Measurements from ENCODE around the gene PTOV1. TPM values are rescaled to one million over a fixed set of nuclear protein-coding genes. Genes with fewer than 3 reads are reported as not detected.

Gene PTOV1
- polyA plus RNA-seq, 6 donors from 2014 or later = 46.1 to 98.3 (median 60.3) TPM

DNA sequence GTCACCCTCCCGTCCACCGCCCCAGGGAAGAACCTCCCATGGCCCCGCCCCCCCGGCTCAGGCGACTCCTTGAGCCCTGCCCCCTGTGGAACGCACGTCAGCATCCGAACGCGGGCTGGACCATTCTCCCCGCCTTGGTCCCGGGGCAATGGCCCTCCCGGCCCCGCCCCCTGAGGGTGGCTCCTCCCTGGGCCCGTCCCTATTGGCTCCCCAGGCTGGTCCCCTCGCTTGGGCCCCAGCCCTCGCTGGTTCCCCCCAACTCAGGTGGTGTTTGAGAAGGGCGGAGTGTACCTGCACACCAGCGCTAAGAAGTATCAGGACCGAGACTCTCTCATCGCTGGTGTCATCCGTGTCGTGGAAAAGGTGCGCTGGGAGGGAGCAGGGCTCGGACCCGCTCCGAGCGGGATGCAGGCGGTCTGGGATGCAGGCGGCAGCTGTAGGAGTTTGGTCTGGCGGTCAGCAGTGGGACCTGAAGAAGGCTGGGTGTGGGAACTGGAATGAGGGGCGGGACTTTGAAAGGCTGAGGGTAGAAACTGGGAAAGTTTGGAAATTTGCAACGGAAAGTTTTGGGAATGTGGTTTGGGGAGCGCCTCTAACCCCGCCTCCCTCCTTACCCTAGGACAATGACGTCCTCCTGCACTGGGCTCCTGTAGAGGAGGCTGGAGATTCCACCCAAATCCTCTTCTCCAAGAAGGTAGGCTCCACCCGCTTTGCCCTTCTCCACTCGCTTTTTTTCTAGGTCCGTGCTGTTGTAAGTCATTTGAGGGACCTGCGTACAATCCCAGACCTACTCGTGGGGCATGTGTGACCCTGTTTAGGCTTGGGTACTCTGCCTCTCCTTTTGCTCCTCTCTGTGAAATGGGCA is 27.2 kb downstream of the PTOV1 start:
- Mint-ChIP-seq H3K36me3 (peaks cover 0 to 11% of the 10 kb centered on the region in 2 donors), H3K27me3 (no peaks in the 10 kb centered on the region)
- DNase-seq = peak; percentile 97

GRCh38 chr19:49878744-49879070 is 27.7 kb downstream of the PTOV1 start:
- Mint-ChIP-seq H3K9me3 (no peaks in the 10 kb centered on the region), H3K36me3 (peaks cover 0 to 11% of the 10 kb centered on the region in 2 donors), H3K4me3 (peak overlapping the region in 1 of 8 donors; percentile 80), H3K4me1 (peaks cover 18 to 29% (median 26%) of the 10 kb centered on the region in 3 donors), H3K27me3 (no peaks in the 10 kb centered on the region), H3K27ac (peak overlapping the region in 1 of 6 donors; percentile 79)
- DNase-seq = no peak
- ATAC-seq (ENCODE audit: low read depth in 2 of 2) = no peak

More for the DNA sequence above, 27.2 kb downstream of the PTOV1 start:
- H3K27ac Mint-ChIP-seq = no peak overlapping the region
- no peak overlapping the region for H3K4me3 Mint-ChIP-seq
- peak; percentile 57 to 59 for ATAC-seq (ENCODE audit: low read depth in 2 of 2)
- H3K9me3 Mint-ChIP-seq = no peaks in the 10 kb centered on the region
- H3K4me1 Mint-ChIP-seq = peaks cover 18 to 26% (median 25%) of the 10 kb centered on the region in 3 donors

- no peak for DNase-seq
- Mint-ChIP-seq H3K4me1 (peaks cover 18 to 29% (median 26%) of the 10 kb centered on the region in 3 donors), H3K27me3 (no peaks in the 10 kb centered on the region), H3K4me3 (peak overlapping the region in 3 of 8 donors; percentile 3 to 80 (median 67)), H3K9me3 (no peaks in the 10 kb centered on the region), H3K27ac (peak overlapping the region in 1 of 6 donors; percentile 44), H3K36me3 (peaks cover 0 to 11% of the 10 kb centered on the region in 2 donors)
- ATAC-seq (ENCODE audit: low read depth in 2 of 2) = no peak
Observed at GRCh38 chr19:49879243-49879963, 28.4 kb downstream of the PTOV1 start.

DNA sequence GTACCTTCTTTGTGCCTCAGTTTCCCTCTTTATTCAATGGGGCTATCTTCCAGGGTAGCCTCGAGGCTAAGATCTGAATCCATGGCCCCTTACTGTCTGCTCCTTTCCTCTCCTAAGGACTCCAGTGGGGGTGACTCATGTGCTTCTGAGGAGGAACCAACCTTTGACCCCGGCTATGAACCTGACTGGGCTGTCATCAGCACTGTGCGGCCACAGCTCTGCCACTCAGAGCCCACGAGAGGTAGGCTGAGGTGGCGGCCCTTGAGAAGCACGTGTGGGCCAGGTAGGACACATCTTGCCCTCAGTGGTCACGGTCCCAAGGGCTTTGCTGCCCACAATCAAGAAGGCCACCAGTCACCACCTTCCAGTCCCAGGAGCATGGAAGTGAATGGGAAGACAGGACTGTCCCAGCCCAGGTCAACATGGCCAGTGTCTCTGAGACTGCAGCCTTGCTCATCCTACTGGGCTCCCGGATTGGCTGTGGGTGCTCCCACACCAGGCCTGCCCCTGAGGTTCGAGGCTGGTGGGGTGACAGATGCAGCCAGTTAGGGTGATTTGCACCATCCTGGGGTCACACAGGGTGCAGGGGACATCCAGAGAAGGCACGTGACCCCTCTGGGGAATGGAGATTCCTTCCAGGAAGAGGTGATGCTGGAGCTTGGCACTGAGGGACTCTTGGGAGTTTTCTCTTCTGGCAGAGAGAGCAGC is 29.4 kb downstream of the PTOV1 start:
- DNase-seq (no peak), ATAC-seq (ENCODE audit: low read depth in 2 of 2) (no peak)
- Mint-ChIP-seq H3K27ac (peak overlapping the region in 1 of 6 donors; percentile 65), H3K36me3 (peaks cover 0 to 11% of the 10 kb centered on the region in 2 donors), H3K9me3 (no peaks in the 10 kb centered on the region), H3K4me1 (peaks cover 16 to 24% (median 23%) of the 10 kb centered on the region in 3 donors), H3K4me3 (peak overlapping the region in 1 of 8 donors; percentile 67), H3K27me3 (no peaks in the 10 kb centered on the region)

DNA sequence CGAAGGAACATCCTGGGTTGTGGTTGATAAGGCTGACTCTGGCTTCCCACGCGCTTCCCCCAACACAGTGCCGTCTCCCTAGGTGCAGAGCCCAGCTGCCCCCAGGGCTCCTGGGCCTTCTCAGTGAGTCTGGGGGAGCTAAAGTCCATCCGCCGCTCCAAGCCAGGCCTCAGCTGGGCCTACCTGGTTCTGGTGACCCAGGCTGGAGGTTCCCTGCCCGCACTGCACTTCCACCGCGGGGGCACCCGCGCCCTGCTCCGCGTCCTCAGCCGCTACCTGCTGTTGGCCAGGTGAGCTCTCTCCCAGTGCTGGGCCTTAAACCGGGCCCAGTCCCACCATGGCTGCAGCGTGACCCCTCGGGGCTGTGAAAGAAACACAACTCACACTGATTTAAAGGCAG is 30.2 kb downstream of the PTOV1 start:
- Mint-ChIP-seq H3K4me3 (no peak overlapping the region), H3K9me3 (no peaks in the 10 kb centered on the region), H3K4me1 (peaks cover 10 to 17% (median 16%) of the 10 kb centered on the region in 3 donors), H3K27ac (no peak overlapping the region), H3K27me3 (no peaks in the 10 kb centered on the region), H3K36me3 (peaks cover 0 to 11% of the 10 kb centered on the region in 2 donors)
- no peak for ATAC-seq (ENCODE audit: low read depth in 2 of 2)
- no peak for DNase-seq

DNA sequence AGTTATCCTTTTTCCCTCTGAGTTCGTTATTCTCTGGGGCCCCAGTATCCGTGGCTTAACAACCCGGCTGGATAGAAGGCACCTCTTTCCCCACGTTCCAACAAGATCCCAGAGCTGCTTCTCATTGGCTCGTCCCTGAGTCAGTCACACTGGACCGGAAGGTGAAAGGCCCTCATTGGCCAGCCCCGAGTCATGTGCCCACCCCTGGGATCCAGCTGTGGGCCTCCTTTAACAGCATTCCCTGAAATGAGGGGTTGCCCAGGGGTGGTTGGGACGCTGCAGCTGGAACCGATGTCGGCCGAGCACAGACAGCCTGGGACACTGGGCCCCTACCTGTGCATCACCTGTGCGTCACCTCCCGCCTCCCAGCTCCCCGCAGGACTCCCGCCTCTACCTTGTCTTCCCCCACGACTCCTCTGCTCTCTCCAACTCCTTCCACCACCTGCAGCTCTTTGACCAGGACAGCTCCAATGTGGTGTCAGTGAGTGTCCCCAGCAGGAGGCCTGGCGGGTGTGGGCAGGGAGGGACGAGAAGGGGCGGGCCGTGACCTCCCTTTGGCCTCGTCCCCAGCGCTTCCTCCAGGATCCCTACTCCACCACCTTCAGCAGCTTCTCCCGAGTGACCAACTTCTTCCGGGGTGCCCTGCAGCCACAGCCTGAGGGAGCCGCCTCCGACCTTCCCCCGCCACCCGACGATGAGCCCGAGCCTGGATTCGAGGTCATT is 30.9 kb downstream of the PTOV1 start:
- Mint-ChIP-seq H3K4me3 (no peak overlapping the region), H3K27ac (no peak overlapping the region), H3K36me3 (peaks cover 0 to 11% of the 10 kb centered on the region in 2 donors), H3K4me1 (peaks cover 10 to 17% (median 16%) of the 10 kb centered on the region in 3 donors), H3K9me3 (no peaks in the 10 kb centered on the region), H3K27me3 (no peaks in the 10 kb centered on the region)
- ATAC-seq (ENCODE audit: low read depth in 2 of 2) = no peak
- DNase-seq = no peak

GRCh38 chr19:49882643-49883042 is 31.7 kb downstream of the PTOV1 start:
- Mint-ChIP-seq H3K27ac (no peak overlapping the region), H3K9me3 (no peaks in the 10 kb centered on the region), H3K27me3 (no peaks in the 10 kb centered on the region), H3K36me3 (peaks cover 0 to 11% of the 10 kb centered on the region in 2 donors), H3K4me1 (peaks cover 10 to 17% (median 16%) of the 10 kb centered on the region in 3 donors), H3K4me3 (no peak overlapping the region)
- no peak for DNase-seq
- no peak for ATAC-seq (ENCODE audit: low read depth in 2 of 2)

DNA sequence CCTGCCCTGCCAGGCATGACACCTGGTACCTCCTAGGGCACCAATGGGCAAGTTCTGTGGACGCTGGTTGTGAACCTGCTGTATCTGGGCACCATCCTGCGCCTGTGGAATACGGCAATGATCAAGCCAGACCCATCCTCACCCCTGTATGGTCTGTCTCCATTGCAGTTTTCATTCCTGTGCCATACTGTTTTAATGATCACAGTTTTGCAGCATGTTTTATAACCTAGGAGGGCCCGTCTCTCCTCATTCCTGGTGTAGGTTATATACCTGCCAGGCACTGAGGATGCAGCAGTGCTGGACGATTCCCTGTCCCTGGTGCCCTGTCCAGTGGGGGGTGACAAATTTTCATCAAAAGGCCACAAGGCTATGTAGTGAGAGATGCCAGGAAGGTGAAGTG is 32.1 kb downstream of the PTOV1 start:
- ATAC-seq (ENCODE audit: low read depth in 2 of 2) (no peak), DNase-seq (no peak)
- peaks cover 7 to 15% (median 13%) of the 10 kb centered on the region in 3 donors for H3K4me1 Mint-ChIP-seq
- no peak overlapping the region for H3K27ac Mint-ChIP-seq
- H3K36me3 Mint-ChIP-seq = peaks cover 0 to 11% of the 10 kb centered on the region in 2 donors
- H3K9me3 Mint-ChIP-seq = no peaks in the 10 kb centered on the region
- H3K27me3 Mint-ChIP-seq = no peaks in the 10 kb centered on the region
- no peak overlapping the region for H3K4me3 Mint-ChIP-seq

GRCh38 chr19:49884109-49884508 is 33.1 kb downstream of the PTOV1 start:
- Mint-ChIP-seq H3K4me3 (no peak overlapping the region), H3K9me3 (no peaks in the 10 kb centered on the region), H3K36me3 (peaks cover 0 to 11% of the 10 kb centered on the region in 2 donors), H3K27ac (no peak overlapping the region), H3K4me1 (peaks cover 2 to 10% (median 2%) of the 10 kb centered on the region in 3 donors), H3K27me3 (no peaks in the 10 kb centered on the region)
- DNase-seq = no peak
- no peak for ATAC-seq (ENCODE audit: low read depth in 2 of 2)

GRCh38 chr19:49884760-49885159 is 33.8 kb downstream of the PTOV1 start:
- no peak for ATAC-seq (ENCODE audit: low read depth in 2 of 2)
- no peaks in the 10 kb centered on the region for H3K27me3 Mint-ChIP-seq
- no peak overlapping the region for H3K4me3 Mint-ChIP-seq

GRCh38 chr19:49887037-49887664 is 36.2 kb downstream of the PTOV1 start:
- Mint-ChIP-seq H3K9me3 (no peaks in the 10 kb centered on the region), H3K27ac (no peak overlapping the region), H3K36me3 (peaks cover 0 to 2% of the 10 kb centered on the region in 2 donors), H3K4me1 (peaks cover 4 to 13% (median 4%) of the 10 kb centered on the region in 3 donors), H3K4me3 (no peak overlapping the region), H3K27me3 (no peaks in the 10 kb centered on the region)
- ATAC-seq (ENCODE audit: low read depth in 2 of 2) = no peak
- DNase-seq = no peak

More at GRCh38 chr19:49884760-49885159, 33.8 kb downstream of the PTOV1 start:
- Mint-ChIP-seq H3K4me1 (peaks cover 0 to 9% (median 0%) of the 10 kb centered on the region in 3 donors), H3K36me3 (peaks cover 0 to 11% of the 10 kb centered on the region in 2 donors), H3K27ac (no peak overlapping the region), H3K9me3 (no peaks in the 10 kb centered on the region)
- DNase-seq = no peak

DNA sequence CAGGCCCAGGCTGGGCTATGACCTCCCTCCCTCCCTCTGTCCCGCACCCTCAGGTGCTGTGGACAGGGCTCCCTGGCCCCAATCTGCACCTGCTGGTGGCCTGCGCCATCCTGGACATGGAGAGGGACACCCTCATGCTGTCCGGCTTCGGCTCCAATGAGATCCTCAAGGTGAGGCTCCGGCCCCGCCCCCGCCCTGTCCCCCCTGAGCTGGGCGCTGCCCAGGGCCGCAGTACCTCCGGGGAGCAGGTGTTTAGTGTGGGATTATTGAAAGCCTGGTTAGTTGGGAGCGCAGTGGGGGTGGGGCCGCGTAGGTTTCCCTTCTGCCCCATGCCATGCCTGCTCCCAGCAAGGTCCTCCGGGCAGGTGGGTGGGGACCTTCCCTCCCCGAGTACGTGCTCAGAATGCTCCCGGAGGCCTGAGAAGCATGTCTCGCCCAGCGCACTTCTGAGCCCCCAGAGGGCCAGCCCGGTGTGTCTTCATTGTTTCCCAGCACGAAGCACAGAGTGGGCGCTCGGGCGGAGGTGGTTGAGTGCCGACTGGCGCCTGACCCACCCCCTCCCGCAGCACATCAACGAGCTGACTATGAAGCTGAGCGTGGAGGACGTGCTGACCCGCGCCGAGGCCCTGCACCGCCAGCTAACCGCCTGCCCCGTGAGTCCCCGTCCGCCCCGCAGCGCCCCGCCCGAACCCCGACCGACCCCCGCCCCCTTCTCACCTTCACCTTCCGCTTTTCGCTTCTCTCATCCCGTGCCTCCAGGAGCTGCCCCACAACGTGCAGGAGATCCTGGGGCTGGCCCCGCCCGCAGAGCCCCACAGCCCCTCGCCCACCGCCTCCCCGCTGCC is 36.9 kb downstream of the PTOV1 start:
- H3K9me3 Mint-ChIP-seq = no peaks in the 10 kb centered on the region
- ATAC-seq (ENCODE audit: low read depth in 2 of 2) = no peak
- no peaks in the 10 kb centered on the region for H3K27me3 Mint-ChIP-seq
- H3K27ac Mint-ChIP-seq = no peak overlapping the region
- DNase-seq = no peak
- H3K4me1 Mint-ChIP-seq = peaks cover 4 to 20% (median 12%) of the 10 kb centered on the region in 3 donors
- no peaks in the 10 kb centered on the region for H3K36me3 Mint-ChIP-seq
- peak overlapping the region in 1 of 8 donors; percentile 30 for H3K4me3 Mint-ChIP-seq

Data from naive B cell (primary cell).